GM18508 (cell line): Measurements from ENCODE around the gene CTF1.
"Not testable (repeated sequence)": the region's sequence is repeated elsewhere in the genome, so short reads cannot be mapped to it uniquely, and the experiment has no call there.

ENCODE experiments used
- ATAC-seq: cut with Tn5 transposase; IDR thresholded peaks from one replicate; pipeline ENCODE4 v1.9.1; 2021; ENCODE audit warnings: moderate number of reproducible peaks; ENCODE audit not compliant: insufficient read depth, unreplicated experiment

CTF1 gene

GRCh38 chr16:30886145-30886544, 10.3 kb upstream of the CTF1 start:
- no peak for ATAC-seq

GRCh38 chr16:30887927-30888326, 8.5 kb upstream of the CTF1 start:
- no peak for ATAC-seq

- no peak for ATAC-seq
Measured at GRCh38 chr16:30888856-30889499, 7.4 kb upstream of the CTF1 start.

GRCh38 chr16:30889721-30890120, 6.7 kb upstream of the CTF1 start:
- ATAC-seq = no peak

GRCh38 chr16:30891043-30891823, 5.2 kb upstream of the CTF1 start:
- not testable (repeated sequence) for ATAC-seq

GRCh38 chr16:30892670-30893416, 3.6 kb upstream of the CTF1 start:
- no peak for ATAC-seq

GRCh38 chr16:30893417-30893743, 3.0 kb upstream of the CTF1 start:
- ATAC-seq = no peak

- ATAC-seq = no peak
Measured at GRCh38 chr16:30893744-30894539, 2.5 kb upstream of the CTF1 start, which contains the start of gene BCL7C. Gene BCL7C (minus strand): TSS chr16:30894077. CDS start chr16:30893944, 133 bp downstream.

GRCh38 chr16:30894540-30895368, 1.7 kb upstream of the CTF1 start:
- no peak for ATAC-seq

- ATAC-seq = no peak
Measured at GRCh38 chr16:30895627-30896260, 670 bp upstream of the CTF1 start.

- no peak for ATAC-seq
Measured at GRCh38 chr16:30896889-30897733, 697 bp downstream of the CTF1 start.

GRCh38 chr16:30899794-30900193, 3.4 kb downstream of the CTF1 start:
- ATAC-seq = no peak

- no peak for ATAC-seq
Measured at GRCh38 chr16:30900588-30900987, 4.2 kb downstream of the CTF1 start.

GRCh38 chr16:30901201-30902028, 5.0 kb downstream of the CTF1 start:
- ATAC-seq = no peak

- ATAC-seq = no peak
Measured at GRCh38 chr16:30902029-30902972, 5.9 kb downstream of the CTF1 start.

- ATAC-seq = no peak
Measured at GRCh38 chr16:30903002-30903401, 6.6 kb downstream of the CTF1 start.
